K562 (cell line): ENCODE measurements around the gene HOXC5. TPM values are rescaled to one million over a fixed set of nuclear protein-coding genes. Genes with fewer than 3 reads are reported as not detected.

ENCODE experiments used
- DDX20 ChIP-seq: fragments of 450-650 bp; IDR thresholded peaks from 2 replicates; pipeline ENCODE4 v1.6.1; 2016; ENCODE audit warnings: missing genetic modification characterization, low read depth, mild to moderate bottlenecking, missing compliant biosample characterization, moderate library complexity
- E2F8 ChIP-seq: fragments of 450-650 bp; IDR thresholded peaks from 2 replicates; pipeline ENCODE4 v1.7.1; 2018; ENCODE audit warnings: mild to moderate bottlenecking, low read depth; ENCODE audit not compliant: partially characterized antibody
- ESRRB ChIP-seq: fragments of 250-450 bp; sonication (Bioruptor Pico); IDR thresholded peaks from 2 replicates; pipeline ENCODE4 v1.5.0; 2020; ENCODE audit warnings: mild to moderate bottlenecking, moderate library complexity, borderline replicate concordance
- HDGF ChIP-seq: fragments of 450-650 bp; IDR thresholded peaks from 2 replicates; pipeline ENCODE4 v1.6.1; 2016
- KAT7 ChIP-seq: sonication (generic); formaldehyde crosslinking; IDR thresholded peaks from 2 replicates; pipeline ENCODE4 v1.8.0; 2022; ENCODE audit warnings: missing genetic modification reagents, mild to moderate bottlenecking, borderline replicate concordance
- KLF16 ChIP-seq: IDR thresholded peaks from 2 replicates; pipeline ENCODE4 v1.6.1; 2016; ENCODE audit warnings: antibody characterized with exemption
- MCM5 ChIP-seq: fragments of 450-650 bp; IDR thresholded peaks from 2 replicates; pipeline ENCODE4 v1.6.1; 2016; ENCODE audit warnings: low read depth
- NR2C1 ChIP-seq, 2 experiments: fragments of 450-650 bp; IDR thresholded peaks; 2 replicates each; pipeline ENCODE4 v1.6.1; 2017; ENCODE audit warnings: mild to moderate bottlenecking in 2 of 2, antibody characterized with exemption in 1 of 2, inconsistent platforms in 1 of 2, missing compliant biosample characterization in 1 of 2, missing genetic modification characterization in 1 of 2
- OTX1 ChIP-seq: fragments of 450-650 bp; formaldehyde crosslinking; IDR thresholded peaks from 2 replicates; pipeline ENCODE4 v1.4.0; 2022; ENCODE audit warnings: mild to moderate bottlenecking
- PML ChIP-seq: IDR thresholded peaks from 2 replicates; pipeline ENCODE4 v1.6.1; 2012; ENCODE audit warnings: low read length, inconsistent platforms
- SMAD1 ChIP-seq: fragments of 150-350 bp; IDR thresholded peaks from 2 replicates; pipeline ENCODE4 v1.6.1; 2014; ENCODE audit warnings: low read length, low read depth; ENCODE audit not compliant: partially characterized antibody
- THRB ChIP-seq: fragments of 450-650 bp; formaldehyde crosslinking; conservative IDR thresholded peaks from 2 replicates; pipeline ENCODE4 v1.4.0; 2022; ENCODE audit warnings: mild to moderate bottlenecking, missing genetic modification characterization
- TRIM25 ChIP-seq: fragments of 450-650 bp; IDR thresholded peaks from 2 replicates; pipeline ENCODE4 v1.7.0; 2016; ENCODE audit warnings: borderline replicate concordance
- ZKSCAN1 ChIP-seq: fragments of 150-350 bp; IDR thresholded peaks from 2 replicates; pipeline ENCODE4 v1.6.1; 2016; ENCODE audit warnings: low read depth, low read length
- polyA plus RNA-seq, 8 experiments: library from polyadenylated mRNA; depleted of rRNA in 4 of 8; stranded (reverse) in 5 of 8; unstranded in 3 of 8; fragments of >200 nt; fragmentation: Nextera tagmentation in 2 of 8; fragmentation: Illumina TruSeq in 1 of 8; extraction: Ambion mirVana in 2 of 8; extraction: Trizol in 1 of 8; gene quantifications; 2 replicates each; pipeline versions ENCODE4 v1.2.1 to v1.2.3, GENCODE V29; 2011 to 2014; ENCODE audit warnings: inconsistent platforms in 1 of 8, missing spikeins in 1 of 8
- total RNA-seq, 7 experiments: library from RNA; depleted of rRNA in 6 of 7; stranded (reverse); fragments of >200 nt in 6 of 7; fragmentation: Illumina TruSeq in 2 of 7; extraction: Trizol in 2 of 7; gene quantifications; 2 replicates each; pipeline versions ENCODE4 v1.2.1 to v1.2.3, GENCODE V29; 2011 to 2021; ENCODE audit warnings: low replicate concordance in 1 of 7
- TF ChIP-seq, protein P1 (sequence below), 2 experiments: fragments of 450-650 bp in 1 of 2; IDR thresholded peaks; 2 replicates each; pipeline ENCODE4 v1.6.1; 2011 to 2017; ENCODE audit warnings: low read depth in 2 of 2, antibody characterized with exemption in 1 of 2, borderline replicate concordance in 1 of 2, low read length in 1 of 2, mild to moderate bottlenecking in 1 of 2, mixed read lengths in 1 of 2; ENCODE audit not compliant: control insufficient read depth in 1 of 2

The HOXC5 gene
- total and polyA plus RNA-seq, 9 of the 15 experiments (the other 6 are each of a cell fraction or from before 2014, with no cell fraction given), result 0.10 to 0.44 (median 0.18) TPM; not detected in 4

DNA sequence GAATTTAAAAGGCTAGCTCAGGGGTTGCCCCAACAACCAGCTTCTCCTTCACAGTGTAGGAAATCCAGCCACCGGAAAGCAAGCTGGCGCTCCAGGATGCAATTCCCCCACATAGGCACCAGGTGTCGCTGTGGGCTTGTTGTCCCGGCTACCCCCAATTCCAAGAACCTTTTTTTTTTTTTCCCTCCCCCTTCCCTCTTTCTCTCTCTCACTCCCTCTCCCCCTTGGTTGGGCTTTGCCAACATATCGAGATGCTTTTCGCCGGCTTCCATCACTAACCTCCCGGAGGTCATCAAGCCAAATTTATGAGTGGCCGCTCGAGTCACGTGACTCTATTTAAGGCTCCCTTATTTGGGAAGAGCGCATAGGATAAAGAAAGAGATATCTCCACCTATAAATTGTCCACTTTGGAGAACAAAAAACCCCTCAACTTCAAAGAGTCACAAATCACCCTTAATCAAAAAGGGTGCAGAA, at the start of gene HOXC5 (continued):
- TF ChIP-seq MCM5, result no peak
- no peak for TF ChIP-seq NR2C1 (IDR thresholded peaks at IDR 0.05)
- TF ChIP-seq NR2C1 (tag; IDR thresholded peaks at IDR 0.05), result no peak
- TF ChIP-seq E2F8, result peak; percentile 56
- 0 out of 2 replicates have a peak, but pooled peaks have one; percentile 62 for TF ChIP-seq OTX1
- 0 out of 2 replicates have a peak, but pooled peaks have one; percentile 6 for TF ChIP-seq KLF16
- TF ChIP-seq ZKSCAN1, result no peak
- TF ChIP-seq ESRRB (CRISPR knock-in tag), result no peak
- no peak for TF ChIP-seq KAT7
- no peak for TF ChIP-seq DDX20 (tag)
- TF ChIP-seq HDGF, result no peak
- no peak for TF ChIP-seq PML
- TF ChIP-seq THRB (CRISPR knock-in tag), result no peak
- TF ChIP-seq, protein P1, sequence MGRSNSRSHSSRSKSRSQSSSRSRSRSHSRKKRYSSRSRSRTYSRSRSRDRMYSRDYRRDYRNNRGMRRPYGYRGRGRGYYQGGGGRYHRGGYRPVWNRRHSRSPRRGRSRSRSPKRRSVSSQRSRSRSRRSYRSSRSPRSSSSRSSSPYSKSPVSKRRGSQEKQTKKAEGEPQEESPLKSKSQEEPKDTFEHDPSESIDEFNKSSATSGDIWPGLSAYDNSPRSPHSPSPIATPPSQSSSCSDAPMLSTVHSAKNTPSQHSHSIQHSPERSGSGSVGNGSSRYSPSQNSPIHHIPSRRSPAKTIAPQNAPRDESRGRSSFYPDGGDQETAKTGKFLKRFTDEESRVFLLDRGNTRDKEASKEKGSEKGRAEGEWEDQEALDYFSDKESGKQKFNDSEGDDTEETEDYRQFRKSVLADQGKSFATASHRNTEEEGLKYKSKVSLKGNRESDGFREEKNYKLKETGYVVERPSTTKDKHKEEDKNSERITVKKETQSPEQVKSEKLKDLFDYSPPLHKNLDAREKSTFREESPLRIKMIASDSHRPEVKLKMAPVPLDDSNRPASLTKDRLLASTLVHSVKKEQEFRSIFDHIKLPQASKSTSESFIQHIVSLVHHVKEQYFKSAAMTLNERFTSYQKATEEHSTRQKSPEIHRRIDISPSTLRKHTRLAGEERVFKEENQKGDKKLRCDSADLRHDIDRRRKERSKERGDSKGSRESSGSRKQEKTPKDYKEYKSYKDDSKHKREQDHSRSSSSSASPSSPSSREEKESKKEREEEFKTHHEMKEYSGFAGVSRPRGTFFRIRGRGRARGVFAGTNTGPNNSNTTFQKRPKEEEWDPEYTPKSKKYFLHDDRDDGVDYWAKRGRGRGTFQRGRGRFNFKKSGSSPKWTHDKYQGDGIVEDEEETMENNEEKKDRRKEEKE (IDR thresholded peaks at IDR 0.05; ENCODE audit: borderline replicate concordance in 1 of 2, control insufficient read depth in 1 of 2, low read depth in 2 of 2, low read length in 1 of 2), result no peak
- TF ChIP-seq TRIM25, result no peak
- no peak for TF ChIP-seq SMAD1
